PFSK-1 (cell line): Measurements from ENCODE around the gene TTC38.

Experiments
- FOXP2 ChIP-seq: optimal IDR thresholded peaks from 2 replicates; pipeline ENCODE3; 2011; ENCODE audit warnings: borderline replicate concordance, control low read depth, inconsistent platforms; ENCODE audit not compliant: insufficient read depth; ENCODE audit errors: extremely low read length, extremely low read depth
- POLR2AphosphoS5 ChIP-seq: IDR thresholded peaks from 2 replicates; pipeline ENCODE4 v1.6.1; 2012; ENCODE audit warnings: low read depth, mild to moderate bottlenecking, control low read depth, low read length, moderate library complexity
- REST ChIP-seq, 2 experiments: IDR thresholded peaks; 2 replicates each; pipeline versions ENCODE4 v1.6.1 to v1.8.0; 2011 to 2012; ENCODE audit warnings: low read depth in 2 of 2, low read length in 2 of 2, control low read depth in 1 of 2, inconsistent platforms in 1 of 2, mild to moderate bottlenecking in 1 of 2, moderate library complexity in 1 of 2; ENCODE audit not compliant: insufficient read depth in 1 of 2
- SIN3A ChIP-seq: IDR thresholded peaks from 2 replicates; pipeline ENCODE4 v1.6.1; 2012; ENCODE audit warnings: mild to moderate bottlenecking, low read length, moderate library complexity, borderline replicate concordance; ENCODE audit not compliant: insufficient read depth
- TAF1 ChIP-seq: IDR thresholded peaks from 2 replicates; pipeline ENCODE4 v1.6.1; 2012; ENCODE audit warnings: low read length, control low read depth, borderline replicate concordance; ENCODE audit not compliant: insufficient read depth

The TTC38 gene

GRCh38 chr22:46323162-46323561 is 55.4 kb downstream of the TTC38 start:
- no peak for TF ChIP-seq POLR2AphosphoS5
- TF ChIP-seq SIN3A, result no peak
- TF ChIP-seq TAF1, result no peak
- TF ChIP-seq FOXP2, result no peak
- TF ChIP-seq REST (IDR thresholded peaks at IDR 0.05; ENCODE audit: insufficient read depth in 1 of 2, low read depth in 2 of 2, low read length in 2 of 2), result no peak

GRCh38 chr22:46326066-46326680 is 58.4 kb downstream of the TTC38 start:
- TF ChIP-seq POLR2AphosphoS5 (no peak), SIN3A (no peak), FOXP2 (no peak), REST (IDR thresholded peaks at IDR 0.05; ENCODE audit: insufficient read depth in 1 of 2, low read depth in 2 of 2, low read length in 2 of 2) (no peak), TAF1 (no peak)

- TF ChIP-seq SIN3A, result no peak
- TF ChIP-seq FOXP2, result no peak
- no peak for TF ChIP-seq POLR2AphosphoS5
- no peak for TF ChIP-seq REST (IDR thresholded peaks at IDR 0.05; ENCODE audit: insufficient read depth in 1 of 2, low read depth in 2 of 2, low read length in 2 of 2)
- TF ChIP-seq TAF1, result no peak
Measured at GRCh38 chr22:46327691-46328465, 60.1 kb downstream of the TTC38 start.

- TF ChIP-seq SIN3A, result no peak
- TF ChIP-seq FOXP2, result no peak
- no peak for TF ChIP-seq REST (IDR thresholded peaks at IDR 0.05; ENCODE audit: insufficient read depth in 1 of 2, low read depth in 2 of 2, low read length in 2 of 2)
- no peak for TF ChIP-seq POLR2AphosphoS5
- TF ChIP-seq TAF1, result no peak
Measured at GRCh38 chr22:46328797-46329196, 61.0 kb downstream of the TTC38 start.
